Vagina (tissue), 2 donors: Measurements from ENCODE around the gene SUSD5. TPM values are rescaled to one million over a fixed set of nuclear protein-coding genes. Genes with fewer than 3 reads are reported as not detected.

Source experiments
- DNase-seq, 2 donors: peaks; one replicate each; pipeline ENCODE4 v3.0.0-alpha.2; 2017; ENCODE audit errors: extremely low spot score in 2 of 2
- H3K27ac ChIP-seq: fragments of 200-600 bp; sonication (generic); one replicate; pipeline ENCODE4 v1.5.1; 2019
- H3K27me3 ChIP-seq: fragments of 200-600 bp; sonication (generic); one replicate; pipeline ENCODE4 v1.5.1; 2019
- H3K36me3 ChIP-seq, 2 donors: fragments of 200-600 bp; sonication (generic); one replicate each; pipeline ENCODE4 v1.5.1; 2017 to 2019
- H3K4me1 ChIP-seq: fragments of 200-600 bp; sonication (generic); one replicate; pipeline ENCODE4 v1.5.1; 2019
- H3K4me3 ChIP-seq, 2 donors: fragments of 200-600 bp; sonication (generic); 1 replicate in 1 of 2; 2 replicates in 1 of 2; pipeline ENCODE4 v1.5.1; 2016 to 2019
- H3K9me3 ChIP-seq: fragments of 200-600 bp; sonication (generic); one replicate; pipeline ENCODE4 v1.5.1; 2019
- POLR2A ChIP-seq, 2 donors: fragments of 450-650 bp; IDR thresholded peaks; one replicate each; pipeline ENCODE4 v1.6.1; 2017; ENCODE audit warnings: antibody characterized with exemption in 2 of 2, mild to moderate bottlenecking in 2 of 2, moderate library complexity in 2 of 2
- POLR2AphosphoS5 ChIP-seq, 2 donors: sonication (generic); formaldehyde crosslinking; IDR thresholded peaks; one replicate each; pipeline ENCODE4 v1.9.0; 2017; ENCODE audit warnings: antibody characterized with exemption in 2 of 2, mild to moderate bottlenecking in 2 of 2, low read depth in 1 of 2; ENCODE audit not compliant: insufficient read depth in 1 of 2
- intact Hi-C: fragments of 100-400 bp; cut with DNase I; formaldehyde crosslinking; loops from one replicate; pipeline ENCODE4 v1.15.1; 2023
- total RNA-seq: library from RNA; depleted of rRNA; stranded (reverse); fragments of >200 nt; gene quantifications from one replicate; pipeline ENCODE4 v1.2.3, GENCODE V29; 2016
- TF ChIP-seq, protein P1 (sequence below), 3 experiments: fragments of 450-650 bp in 2 of 3; fragments of 200-600 bp in 1 of 3; sonication (generic) in 1 of 3; IDR thresholded peaks; one replicate each; pipeline ENCODE4 v1.5.1; 2017 to 2019; ENCODE audit warnings: antibody characterized with exemption in 3 of 3, mild to moderate bottlenecking in 2 of 3, moderate library complexity in 2 of 3

Gene SUSD5
- 0.98 TPM for total RNA-seq

- Histone ChIP-seq H3K4me3 (peak within 1 kb of the TSS; percentile 44 to 46), H3K9me3 (no peaks in the 10 kb centered on the region), H3K27me3 (no peaks in the 10 kb centered on the region), H3K4me1 (peaks cover 13% of the 10 kb centered on the region), H3K27ac (peak within 1 kb of the TSS; percentile 33), H3K36me3 (no peaks in the 10 kb centered on the region)
- no peak for DNase-seq
- intact Hi-C loops = no loop called here
- TF ChIP-seq, protein P1, sequence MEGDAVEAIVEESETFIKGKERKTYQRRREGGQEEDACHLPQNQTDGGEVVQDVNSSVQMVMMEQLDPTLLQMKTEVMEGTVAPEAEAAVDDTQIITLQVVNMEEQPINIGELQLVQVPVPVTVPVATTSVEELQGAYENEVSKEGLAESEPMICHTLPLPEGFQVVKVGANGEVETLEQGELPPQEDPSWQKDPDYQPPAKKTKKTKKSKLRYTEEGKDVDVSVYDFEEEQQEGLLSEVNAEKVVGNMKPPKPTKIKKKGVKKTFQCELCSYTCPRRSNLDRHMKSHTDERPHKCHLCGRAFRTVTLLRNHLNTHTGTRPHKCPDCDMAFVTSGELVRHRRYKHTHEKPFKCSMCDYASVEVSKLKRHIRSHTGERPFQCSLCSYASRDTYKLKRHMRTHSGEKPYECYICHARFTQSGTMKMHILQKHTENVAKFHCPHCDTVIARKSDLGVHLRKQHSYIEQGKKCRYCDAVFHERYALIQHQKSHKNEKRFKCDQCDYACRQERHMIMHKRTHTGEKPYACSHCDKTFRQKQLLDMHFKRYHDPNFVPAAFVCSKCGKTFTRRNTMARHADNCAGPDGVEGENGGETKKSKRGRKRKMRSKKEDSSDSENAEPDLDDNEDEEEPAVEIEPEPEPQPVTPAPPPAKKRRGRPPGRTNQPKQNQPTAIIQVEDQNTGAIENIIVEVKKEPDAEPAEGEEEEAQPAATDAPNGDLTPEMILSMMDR (IDR thresholded peaks at IDR 0.05) = no peak
- no peak for TF ChIP-seq POLR2A (IDR thresholded peaks at IDR 0.05)
- no peak for TF ChIP-seq POLR2AphosphoS5 (IDR thresholded peaks at IDR 0.05; ENCODE audit: insufficient read depth in 1 of 2, low read depth in 1 of 2)
Measured at GRCh38 chr3:33218446-33219174, at the start of gene SUSD5. Gene SUSD5, minus strand, starts transcription at chr3:33218810. Its CDS starts 13 bp downstream, at chr3:33218797.

GRCh38 chr3:33260104-33260503 is 41.5 kb upstream of the SUSD5 start:
- intact Hi-C loops = no loop called here
- no peak overlapping the region for H3K27ac ChIP-seq
- H3K36me3 ChIP-seq = no peaks in the 10 kb centered on the region
- no peak overlapping the region for H3K4me3 ChIP-seq
- no peaks in the 10 kb centered on the region for H3K9me3 ChIP-seq
- H3K27me3 ChIP-seq = no peaks in the 10 kb centered on the region
- no peak for TF ChIP-seq POLR2AphosphoS5 (IDR thresholded peaks at IDR 0.05; ENCODE audit: insufficient read depth in 1 of 2, low read depth in 1 of 2)
- TF ChIP-seq, protein P1 (IDR thresholded peaks at IDR 0.05) = no peak
- no peak for TF ChIP-seq POLR2A (IDR thresholded peaks at IDR 0.05)
- no peaks in the 10 kb centered on the region for H3K4me1 ChIP-seq
- DNase-seq = no peak

DNA sequence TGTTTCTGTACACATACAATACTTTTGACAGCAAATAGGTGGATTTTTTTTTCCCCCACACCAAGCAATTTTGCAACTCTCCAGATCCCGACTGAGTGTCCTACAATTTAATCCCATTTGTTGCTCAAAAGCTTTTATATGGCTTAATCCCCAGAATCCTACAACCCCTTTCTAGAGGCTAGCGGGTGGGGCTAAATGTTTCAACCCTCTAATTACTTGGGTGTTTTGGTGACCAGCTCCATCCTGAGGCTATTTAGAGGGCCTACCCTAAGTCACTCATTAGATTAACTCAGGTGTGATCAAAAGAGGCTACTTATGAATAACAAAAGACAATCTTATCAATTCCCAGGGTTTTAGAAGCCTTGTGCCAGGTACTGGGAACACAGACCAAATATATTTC is 37.6 kb upstream of the SUSD5 start:
- no peaks in the 10 kb centered on the region for H3K4me1 ChIP-seq
- H3K9me3 ChIP-seq = no peaks in the 10 kb centered on the region
- no peaks in the 10 kb centered on the region for H3K27me3 ChIP-seq
- no peak overlapping the region for H3K4me3 ChIP-seq
- no peaks in the 10 kb centered on the region for H3K36me3 ChIP-seq
- TF ChIP-seq POLR2A (IDR thresholded peaks at IDR 0.05) = no peak
- TF ChIP-seq POLR2AphosphoS5 (IDR thresholded peaks at IDR 0.05; ENCODE audit: insufficient read depth in 1 of 2, low read depth in 1 of 2) = no peak
- TF ChIP-seq, protein P1 (IDR thresholded peaks at IDR 0.05) = no peak
- DNase-seq = no peak
- H3K27ac ChIP-seq = no peak overlapping the region
- intact Hi-C loops = no loop called here

DNA sequence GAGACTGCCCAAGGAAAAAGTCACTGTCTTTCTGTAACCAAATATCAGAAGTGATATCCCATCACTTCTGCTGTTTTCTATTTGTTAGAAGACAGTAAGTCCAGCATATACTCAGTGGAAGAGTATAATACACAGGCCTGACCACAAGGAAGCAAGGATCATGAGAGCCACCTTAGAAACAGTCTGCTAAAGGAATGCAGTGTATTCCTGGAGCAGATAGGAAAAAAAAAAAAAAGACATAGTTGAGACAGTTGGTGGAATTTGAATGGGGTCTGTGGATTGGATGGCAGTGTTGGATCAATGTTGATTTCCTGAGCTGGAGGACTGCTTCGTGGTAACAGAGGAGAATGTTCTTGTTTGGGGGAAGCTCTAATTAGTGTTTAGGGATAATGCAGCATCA is 32.1 kb upstream of the SUSD5 start:
- intact Hi-C loops = no loop called here
- TF ChIP-seq POLR2AphosphoS5 (IDR thresholded peaks at IDR 0.05; ENCODE audit: insufficient read depth in 1 of 2, low read depth in 1 of 2) = no peak
- no peak for TF ChIP-seq POLR2A (IDR thresholded peaks at IDR 0.05)
- TF ChIP-seq, protein P1 (IDR thresholded peaks at IDR 0.05) = no peak
- no peaks in the 10 kb centered on the region for H3K27me3 ChIP-seq
- no peak for DNase-seq
- no peak overlapping the region for H3K27ac ChIP-seq
- no peak overlapping the region for H3K4me3 ChIP-seq
- no peaks in the 10 kb centered on the region for H3K4me1 ChIP-seq
- H3K36me3 ChIP-seq = no peaks in the 10 kb centered on the region
- no peaks in the 10 kb centered on the region for H3K9me3 ChIP-seq

- Histone ChIP-seq H3K4me3 (no peak overlapping the region), H3K27me3 (no peaks in the 10 kb centered on the region), H3K4me1 (no peaks in the 10 kb centered on the region), H3K27ac (no peak overlapping the region), H3K9me3 (no peaks in the 10 kb centered on the region), H3K36me3 (no peaks in the 10 kb centered on the region)
- no peak for DNase-seq
- intact Hi-C loops = no loop called here
- TF ChIP-seq, protein P1 (IDR thresholded peaks at IDR 0.05) = no peak
- TF ChIP-seq POLR2AphosphoS5 (IDR thresholded peaks at IDR 0.05; ENCODE audit: insufficient read depth in 1 of 2, low read depth in 1 of 2) (no peak), POLR2A (IDR thresholded peaks at IDR 0.05) (no peak)
Measured at GRCh38 chr3:33246786-33247185, 28.2 kb upstream of the SUSD5 start.
